OCI-LY3 (cell line): Measurements from ENCODE around the gene ANKS1B.

ENCODE experiments used
- EZH2phosphoT487 ChIP-seq: fragments of 200-600 bp; shearing (Covaris generic); IDR thresholded peaks from 2 replicates; pipeline ENCODE4 v1.6.1; 2018; ENCODE audit warnings: antibody characterized with exemption, mixed run types, low read depth
- TF ChIP-seq, protein P1 (sequence below): fragments of 200-600, 300-600 bp; sonication (generic); IDR thresholded peaks from 2 replicates; pipeline ENCODE4 v1.5.1; 2014; ENCODE audit warnings: antibody characterized with exemption, low read length, low read depth

DNA sequence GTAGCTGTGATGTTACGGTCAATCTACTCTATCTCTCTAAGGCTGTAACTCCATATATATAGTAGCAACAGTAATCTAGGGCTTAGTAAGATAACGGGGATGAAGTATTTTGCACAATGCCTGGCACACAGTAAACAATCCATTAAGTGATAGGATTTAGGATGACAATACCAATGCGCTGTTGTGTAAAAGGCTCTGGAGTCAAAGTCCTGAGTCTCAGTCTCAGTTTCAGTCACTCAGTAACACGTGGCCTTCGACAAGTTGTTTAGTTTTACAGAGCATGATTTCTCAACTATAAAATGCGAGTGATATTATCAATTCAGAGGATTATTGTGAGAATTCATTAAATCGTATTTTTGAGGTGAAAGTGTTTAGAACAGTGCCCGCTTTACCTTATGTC, 174.8 kb downstream of the ANKS1B start:
- TF ChIP-seq, protein P1, sequence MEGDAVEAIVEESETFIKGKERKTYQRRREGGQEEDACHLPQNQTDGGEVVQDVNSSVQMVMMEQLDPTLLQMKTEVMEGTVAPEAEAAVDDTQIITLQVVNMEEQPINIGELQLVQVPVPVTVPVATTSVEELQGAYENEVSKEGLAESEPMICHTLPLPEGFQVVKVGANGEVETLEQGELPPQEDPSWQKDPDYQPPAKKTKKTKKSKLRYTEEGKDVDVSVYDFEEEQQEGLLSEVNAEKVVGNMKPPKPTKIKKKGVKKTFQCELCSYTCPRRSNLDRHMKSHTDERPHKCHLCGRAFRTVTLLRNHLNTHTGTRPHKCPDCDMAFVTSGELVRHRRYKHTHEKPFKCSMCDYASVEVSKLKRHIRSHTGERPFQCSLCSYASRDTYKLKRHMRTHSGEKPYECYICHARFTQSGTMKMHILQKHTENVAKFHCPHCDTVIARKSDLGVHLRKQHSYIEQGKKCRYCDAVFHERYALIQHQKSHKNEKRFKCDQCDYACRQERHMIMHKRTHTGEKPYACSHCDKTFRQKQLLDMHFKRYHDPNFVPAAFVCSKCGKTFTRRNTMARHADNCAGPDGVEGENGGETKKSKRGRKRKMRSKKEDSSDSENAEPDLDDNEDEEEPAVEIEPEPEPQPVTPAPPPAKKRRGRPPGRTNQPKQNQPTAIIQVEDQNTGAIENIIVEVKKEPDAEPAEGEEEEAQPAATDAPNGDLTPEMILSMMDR, result no peak
- TF ChIP-seq EZH2phosphoT487, result no peak
